Left ventricle myocardium superior (tissue), 1 donor: ENCODE results near the gene E4F1. TPM values are rescaled to one million over a fixed set of nuclear protein-coding genes. Genes with fewer than 3 reads are reported as not detected.
A peak's percentile ranks its signal among the peaks of the same experiment; 100 is the strongest.
"Not testable (repeated sequence)": the region's sequence is repeated elsewhere in the genome, so short reads cannot be mapped to it uniquely, and the experiment has no call there.

ENCODE experiments used
- ATAC-seq: fragments of 200-7000 bp; cut with Tn5 transposase; one replicate; pipeline ENCODE4 v1.9.1; 2020; ENCODE audit warnings: mild to moderate bottlenecking, moderate library complexity
- DNase-seq: peaks from one replicate; pipeline ENCODE4 v3.0.0-alpha.2; 2020
- intact Hi-C: fragments of 100-400 bp; cut with micrococcal nuclease; formaldehyde crosslinking; loops from one replicate; pipeline ENCODE4 v1.11.0; 2022
- total RNA-seq: library from RNA; stranded (reverse); fragmentation: NEBNext Ultra II Directional; extraction: Animal tissue kit (Norgen Biotek cat#: 25700); gene quantifications from one replicate; pipeline ENCODE4 v1.2.1, GENCODE V29; 2021
- donor health status: DM: no; HTN: yes; CAD: no; lungs with severe emphysema.

The E4F1 gene
- total RNA-seq, 1 donor from 2014 or later = 14.2 TPM

- DNase-seq (peak; percentile 23), ATAC-seq (no peak)
- intact Hi-C loops = no loop called here
These were observed 13.7 kb downstream of the E4F1 start for GRCh38 chr16:2237102-2237482.

DNA sequence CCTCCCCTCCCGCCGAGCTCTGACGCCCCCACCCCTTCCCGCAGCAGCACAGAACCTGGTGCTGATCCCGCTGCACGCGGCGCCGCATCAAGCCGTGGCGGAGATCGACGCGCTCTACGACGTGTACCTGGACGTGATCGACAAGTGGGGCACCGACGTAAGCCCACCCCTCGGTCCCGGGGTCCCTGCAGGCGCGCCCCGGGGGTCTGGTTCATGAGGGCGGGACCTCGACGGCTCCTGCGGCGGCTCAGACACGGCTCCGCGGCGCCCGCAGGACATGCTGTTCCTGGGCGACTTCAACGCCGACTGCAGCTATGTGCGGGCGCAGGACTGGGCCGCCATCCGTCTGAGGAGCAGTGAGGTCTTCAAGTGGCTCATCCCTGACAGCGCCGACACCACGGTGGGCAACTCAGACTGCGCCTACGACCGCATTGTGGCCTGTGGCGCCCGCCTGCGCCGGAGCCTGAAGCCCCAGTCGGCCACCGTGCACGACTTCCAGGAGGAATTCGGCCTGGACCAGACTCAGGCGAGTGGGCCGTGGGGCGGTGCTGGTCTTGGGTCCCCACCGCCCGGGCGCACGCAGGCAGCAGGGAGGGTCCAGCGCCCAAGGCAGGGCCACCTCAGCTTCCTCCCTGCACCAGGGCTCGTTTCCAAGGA, 14.2 kb downstream of the E4F1 start:
- intact Hi-C loops = no loop called here
- ATAC-seq = peak; percentile 41
- peak; percentile 57 for DNase-seq

- ATAC-seq (peak; percentile 30), DNase-seq (peak; percentile 36)
- intact Hi-C loops = no loop called here
These were observed 14.9 kb downstream of the E4F1 start for GRCh38 chr16:2238150-2238837.

- ATAC-seq (peak; percentile 2), DNase-seq (peak; percentile 29)
- intact Hi-C loops = no loop called here
These were observed 15.7 kb downstream of the E4F1 start for GRCh38 chr16:2238838-2239675.

DNA sequence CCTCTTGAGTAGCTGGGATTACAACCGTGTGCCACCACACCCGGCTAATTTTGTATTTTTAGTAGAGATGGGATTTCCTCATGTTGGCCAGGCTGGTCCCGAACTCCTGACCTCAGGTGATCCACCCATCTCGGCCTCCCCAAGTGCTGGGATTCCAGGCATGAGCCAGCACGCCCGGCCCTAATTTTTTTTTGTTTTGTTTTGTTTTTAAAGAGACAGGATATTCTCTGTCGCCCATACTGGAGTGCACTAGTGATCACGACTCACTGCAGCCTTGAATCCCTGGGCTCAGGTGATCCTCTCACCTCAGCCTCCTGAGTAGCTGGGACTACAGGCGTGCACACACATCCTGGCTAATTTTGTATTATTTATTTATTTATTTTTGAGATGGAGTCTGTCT, 16.9 kb downstream of the E4F1 start:
- ATAC-seq, intact Hi-C loops, DNase-seq: not testable (repeated sequence)

DNA sequence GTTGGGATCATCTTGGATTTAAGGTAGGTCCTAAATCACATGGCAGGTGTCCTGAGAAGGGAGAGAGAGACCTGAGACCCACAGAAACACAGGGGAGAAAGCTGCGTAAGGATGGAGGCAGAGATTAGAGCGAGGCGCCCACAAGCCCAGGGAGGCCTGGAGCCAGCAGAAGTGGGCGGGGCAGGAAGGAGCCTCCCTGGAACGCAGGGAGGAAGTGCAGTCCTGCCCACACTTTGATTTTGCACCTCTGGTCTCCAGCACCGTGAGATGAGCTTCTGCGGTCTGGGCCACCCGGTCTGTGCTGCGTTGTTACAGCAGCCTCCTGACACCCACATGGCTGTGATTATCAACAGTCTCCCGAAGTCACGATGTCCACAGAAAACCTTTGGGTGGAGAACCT, 19.2 kb downstream of the E4F1 start:
- no peak for DNase-seq

DNA sequence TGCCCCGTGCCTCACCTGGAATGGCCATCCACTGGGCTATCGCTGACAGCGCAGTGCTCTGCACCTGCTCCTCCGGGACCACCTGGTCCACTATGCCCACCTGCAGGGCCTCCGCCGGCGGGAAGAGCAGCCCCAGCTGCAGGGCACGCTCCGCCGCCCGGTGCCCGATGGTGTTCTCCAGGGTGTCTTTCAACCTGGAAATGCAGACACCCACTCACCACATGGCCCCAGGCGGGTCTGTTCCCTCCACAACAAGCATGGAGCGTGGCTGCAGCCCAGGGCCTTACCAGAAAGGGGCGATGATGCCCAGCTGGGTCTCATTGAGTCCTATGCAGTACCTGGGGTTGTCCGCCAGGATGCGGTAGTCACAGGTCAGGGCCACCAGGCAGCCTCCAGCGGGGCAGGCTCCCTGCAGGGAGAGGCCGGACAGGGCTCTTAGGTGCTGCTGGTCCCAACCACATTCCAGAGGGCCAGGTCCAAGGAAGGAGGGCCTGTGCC, 19.7 kb downstream of the E4F1 start:
- ATAC-seq (no peak), DNase-seq (peak; percentile 33)
- intact Hi-C loops = no loop called here

More for the DNA sequence above, 19.2 kb downstream of the E4F1 start:
- no peak for ATAC-seq
- intact Hi-C loops = no loop called here

DNA sequence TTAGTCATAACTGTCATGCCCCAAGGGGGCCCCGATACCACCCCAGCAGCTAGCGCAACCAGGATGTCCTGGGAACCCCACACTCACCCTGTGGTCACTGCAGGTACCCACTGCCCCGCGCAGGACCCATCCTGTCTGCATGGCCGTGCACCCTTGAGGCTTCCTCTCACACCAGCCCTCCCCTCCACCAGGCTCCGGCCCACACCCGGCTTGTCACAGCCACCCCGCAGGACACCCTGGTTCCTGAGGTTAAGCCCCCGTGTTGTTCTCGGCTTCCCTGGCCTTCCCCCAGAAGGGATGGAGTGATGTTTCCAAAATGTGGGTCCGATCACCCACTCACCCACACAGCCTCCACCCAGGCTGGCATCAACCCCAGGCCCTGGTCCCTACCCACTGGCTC, 20.4 kb downstream of the E4F1 start:
- intact Hi-C loops = no loop called here
- DNase-seq (no peak), ATAC-seq (no peak)

DNA sequence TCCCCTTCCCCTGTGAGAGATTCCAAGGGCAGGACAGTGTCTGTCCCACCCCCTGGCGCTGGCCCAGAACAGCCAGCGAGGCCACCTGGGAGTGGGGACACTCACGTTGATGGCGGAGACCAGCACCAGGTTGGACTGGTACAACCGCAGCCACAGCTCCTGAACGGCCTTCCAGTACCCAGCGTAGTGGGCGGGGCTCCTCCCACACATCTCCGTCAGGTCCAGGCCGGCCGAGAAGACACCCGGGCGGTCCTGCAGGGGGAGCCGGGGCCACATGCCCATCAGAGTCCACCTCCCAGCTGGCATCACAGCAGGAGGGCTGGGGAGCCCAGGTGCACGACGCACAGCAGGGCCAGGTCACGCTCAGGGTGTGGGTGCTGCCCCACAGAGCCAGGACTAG, 20.9 kb downstream of the E4F1 start:
- ATAC-seq = no peak
- intact Hi-C loops = no loop called here
- DNase-seq = peak; percentile 30

GRCh38 chr16:2244926-2245795, 21.8 kb downstream of the E4F1 start:
- intact Hi-C loops = no loop called here
- ATAC-seq (no peak), DNase-seq (no peak)

- DNase-seq (peak; percentile 26), ATAC-seq (no peak)
- intact Hi-C loops = no loop called here
These were observed 23.0 kb downstream of the E4F1 start for GRCh38 chr16:2246301-2246885.

DNA sequence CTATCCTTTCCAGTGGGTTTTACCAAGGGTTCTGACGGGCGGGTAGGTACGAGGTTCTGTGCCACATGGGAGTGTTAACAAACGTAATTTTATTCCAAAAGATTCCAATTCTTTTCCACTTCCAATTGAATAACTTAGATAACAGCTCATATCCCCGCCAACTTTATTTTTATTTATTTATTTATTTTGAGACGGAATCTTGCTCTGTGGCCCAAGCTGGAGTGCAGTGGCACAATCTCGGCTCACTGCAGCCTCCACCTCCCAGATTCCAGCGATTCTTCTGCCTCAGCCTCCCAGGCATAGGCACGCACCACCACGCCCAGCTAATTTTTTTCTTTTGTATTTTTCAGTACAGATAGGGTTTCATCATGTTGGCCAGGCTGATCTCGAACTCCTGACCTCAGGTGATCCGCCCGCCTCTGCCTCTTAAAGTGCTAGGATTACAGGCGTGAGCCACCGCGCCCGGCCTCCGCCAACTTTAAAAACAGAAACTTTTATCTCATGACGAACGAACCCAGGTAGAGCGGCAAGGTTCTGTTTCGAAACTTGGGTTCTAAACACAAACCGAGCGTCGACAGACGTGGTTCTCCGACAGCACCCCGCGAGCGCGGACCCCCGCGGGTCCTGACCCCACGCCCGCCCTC, 27.4 kb downstream of the E4F1 start:
- ATAC-seq (no peak), DNase-seq (no peak)
- intact Hi-C loops = no loop called here

DNA sequence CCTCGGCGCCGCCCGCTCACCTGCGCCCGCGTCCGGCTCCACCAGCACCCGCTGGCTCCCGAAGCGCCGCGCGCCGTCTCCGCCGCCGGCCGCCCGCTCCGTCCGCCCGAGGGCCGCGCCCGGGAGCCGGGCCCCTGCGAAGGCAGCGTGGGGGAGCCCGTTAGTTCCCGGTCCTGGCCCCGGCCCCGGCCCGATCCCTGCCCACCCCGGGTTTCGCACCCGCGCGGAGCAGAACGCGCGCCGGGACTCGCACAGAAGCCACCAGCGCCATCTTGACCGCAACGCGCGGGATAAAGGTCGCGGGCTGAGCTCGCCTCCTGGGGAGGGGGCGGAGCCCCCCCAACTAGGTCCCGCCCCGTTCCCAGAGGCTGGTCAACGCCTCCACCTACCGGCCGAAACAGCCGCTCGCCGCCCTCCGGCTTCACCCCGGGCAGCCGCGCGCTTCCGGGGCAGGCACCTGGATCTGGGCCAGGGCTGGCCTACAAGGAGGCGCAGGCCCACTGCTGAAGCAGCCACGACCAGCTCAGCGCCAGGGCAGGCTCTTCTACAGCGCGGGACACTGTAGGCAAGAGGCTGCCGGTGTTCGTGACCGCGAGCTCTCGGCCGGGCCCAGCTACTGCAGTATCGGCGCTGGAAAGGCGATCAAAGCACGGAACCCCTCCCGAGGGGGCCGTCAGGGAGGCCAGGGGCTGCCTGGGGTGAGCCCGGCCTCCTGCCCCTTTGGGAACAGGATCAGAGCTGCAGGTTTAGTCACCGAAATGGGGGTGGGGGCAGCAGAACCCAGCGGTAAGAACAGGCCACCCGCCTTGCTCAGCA, 28.1 kb downstream of the E4F1 start, which contains the start of gene ECI1:
Gene ECI1, minus strand, starts transcription at position 292 of the 816 bp plus-strand sequence. Its CDS starts 21 bp downstream, at position 271.
- intact Hi-C loops = no loop called here
- peak; percentile 97 for ATAC-seq
- peak; percentile 99 for DNase-seq

GRCh38 chr16:2252806-2253148, 29.4 kb downstream of the E4F1 start:
- intact Hi-C loops = no loop called here
- DNase-seq = no peak
- no peak for ATAC-seq

- no peak for DNase-seq
- no peak for ATAC-seq
- intact Hi-C loops = no loop called here
These were observed 29.9 kb downstream of the E4F1 start for GRCh38 chr16:2253293-2253692.

- ATAC-seq (no peak), DNase-seq (no peak)
- intact Hi-C loops = no loop called here
These were observed 33.2 kb downstream of the E4F1 start for GRCh38 chr16:2256531-2257140.

- intact Hi-C loops = no loop called here
- DNase-seq (no peak), ATAC-seq (no peak)
These were observed 34.3 kb downstream of the E4F1 start for GRCh38 chr16:2257726-2258125.
